ENCODE data around the gene S100A4. TPM values are rescaled to one million over a fixed set of nuclear protein-coding genes. Genes with fewer than 3 reads are reported as not detected.

Gene S100A4
- total RNA-seq, 1 donor: 63.0 TPM

DNA sequence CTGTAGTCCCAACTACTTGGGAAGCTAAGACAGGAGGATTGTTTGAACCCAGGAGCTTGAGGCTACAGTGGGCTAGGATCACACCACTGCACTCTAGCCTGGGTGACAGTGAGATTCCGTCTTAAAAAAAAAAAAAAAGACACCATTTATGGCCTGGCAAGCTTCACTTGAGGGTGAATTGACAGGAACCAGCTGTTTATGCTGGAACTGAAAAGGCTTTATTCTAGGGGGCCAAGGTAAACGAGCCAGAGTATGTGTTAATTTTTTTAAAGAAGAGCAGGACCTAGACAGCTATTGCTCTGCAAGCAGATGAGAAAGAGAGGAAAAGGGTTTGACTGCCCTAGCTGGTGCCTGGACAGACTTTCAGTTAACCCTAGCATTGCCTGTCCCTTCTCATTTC lies 46.9 kb downstream of the S100A4 start:
- no peaks in the 10 kb centered on the region for H3K79me2 ChIP-seq (ENCODE audit: insufficient read depth, low read length)
- no peaks in the 10 kb centered on the region for H3K36me3 ChIP-seq (ENCODE audit: insufficient read depth, low read length)
- H3K27ac ChIP-seq (ENCODE audit: low read depth, low read length): no peak overlapping the region
- no peaks in the 10 kb centered on the region for H3K9me3 ChIP-seq (ENCODE audit: low read depth, low read length)
- no peak overlapping the region for H2AFZ ChIP-seq (ENCODE audit: low read length)
- DNase-seq (ENCODE audit: insufficient read length, low spot score, missing footprints): no peak
- TF ChIP-seq CTCF (IDR thresholded peaks at IDR 0.05; ENCODE audit: extremely low read depth, low read depth, low read length): no peak
- no peak overlapping the region for H3K4me2 ChIP-seq (ENCODE audit: insufficient read depth, low read length)
- H3K4me1 ChIP-seq (ENCODE audit: insufficient read depth, low read length): no peaks in the 10 kb centered on the region
- no peak overlapping the region for H3K4me3 ChIP-seq (ENCODE audit: insufficient read depth, low read length)
- no peaks in the 10 kb centered on the region for H4K20me1 ChIP-seq (ENCODE audit: insufficient read depth, low read length)
- peaks cover 8% of the 10 kb centered on the region for H3K27me3 ChIP-seq (ENCODE audit: insufficient read depth, low read length)

GRCh38 chr1:153495536-153495935 lies 50.1 kb downstream of the S100A4 start:
- Histone ChIP-seq H3K79me2 (ENCODE audit: insufficient read depth, low read length) (no peaks in the 10 kb centered on the region), H2AFZ (ENCODE audit: low read length) (no peak overlapping the region), H3K36me3 (ENCODE audit: insufficient read depth, low read length) (no peaks in the 10 kb centered on the region), H3K4me1 (ENCODE audit: insufficient read depth, low read length) (peaks cover 10% of the 10 kb centered on the region), H3K4me2 (ENCODE audit: insufficient read depth, low read length) (no peak overlapping the region), H3K9me3 (ENCODE audit: low read depth, low read length) (no peaks in the 10 kb centered on the region), H3K27ac (ENCODE audit: low read depth, low read length) (no peak overlapping the region), H3K27me3 (ENCODE audit: insufficient read depth, low read length) (peaks cover 8% of the 10 kb centered on the region), H4K20me1 (ENCODE audit: insufficient read depth, low read length) (no peaks in the 10 kb centered on the region), H3K4me3 (ENCODE audit: insufficient read depth, low read length) (no peak overlapping the region)
- no peak for DNase-seq (ENCODE audit: insufficient read length, low spot score, missing footprints)
- TF ChIP-seq CTCF (IDR thresholded peaks at IDR 0.05; ENCODE audit: extremely low read depth, low read depth, low read length): no peak

DNA sequence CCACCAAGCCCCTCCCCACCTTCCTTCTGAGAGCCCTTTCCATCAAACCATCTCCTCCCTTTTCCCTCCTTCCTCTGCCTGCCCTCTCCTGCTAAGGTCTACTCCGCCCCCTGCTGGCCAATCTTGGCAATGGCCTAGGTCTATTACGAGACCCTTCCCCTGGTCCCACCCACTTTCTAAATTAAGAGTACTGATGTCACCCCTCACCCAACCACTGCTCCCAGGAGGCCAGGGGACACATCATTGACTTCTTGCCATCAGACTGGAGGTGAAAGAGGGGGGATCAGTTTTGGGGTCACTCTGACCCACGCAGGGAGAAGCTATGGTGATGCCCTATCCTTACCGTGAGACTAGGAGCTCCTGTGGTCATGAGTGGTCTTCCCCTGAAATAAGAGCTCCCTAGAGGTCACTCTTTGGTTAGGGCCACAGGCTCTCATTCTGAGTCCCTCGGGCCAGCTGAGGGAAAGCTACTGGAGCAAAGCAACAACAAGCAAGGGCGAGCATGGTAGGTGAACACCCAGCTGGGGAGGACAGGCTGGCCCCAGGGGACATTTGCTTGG lies 50.5 kb downstream of the S100A4 start:
- Histone ChIP-seq H4K20me1 (ENCODE audit: insufficient read depth, low read length) (peaks cover 1% of the 10 kb centered on the region), H3K4me1 (ENCODE audit: insufficient read depth, low read length) (peaks cover 14% of the 10 kb centered on the region), H3K36me3 (ENCODE audit: insufficient read depth, low read length) (no peaks in the 10 kb centered on the region), H3K4me2 (ENCODE audit: insufficient read depth, low read length) (no peak overlapping the region), H3K27ac (ENCODE audit: low read depth, low read length) (no peak overlapping the region), H3K79me2 (ENCODE audit: insufficient read depth, low read length) (no peaks in the 10 kb centered on the region), H3K9me3 (ENCODE audit: low read depth, low read length) (no peaks in the 10 kb centered on the region), H2AFZ (ENCODE audit: low read length) (no peak overlapping the region), H3K4me3 (ENCODE audit: insufficient read depth, low read length) (no peak overlapping the region), H3K27me3 (ENCODE audit: insufficient read depth, low read length) (peaks cover 8% of the 10 kb centered on the region)
- peak; percentile 98 for TF ChIP-seq CTCF (IDR thresholded peaks at IDR 0.05; ENCODE audit: extremely low read depth, low read depth, low read length)
- no peak for DNase-seq (ENCODE audit: insufficient read length, low spot score, missing footprints)

Other genes with a start within 250 kb of the S100A4 start
- not detected in 2 replicates for gene PGLYRP3, start 232.9 kb downstream of the S100A4 start, total RNA-seq
- gene PGLYRP4, start 197.0 kb downstream of the S100A4 start, total RNA-seq: not detected in 2 replicates
- gene S100A9, start 188.0 kb downstream of the S100A4 start, total RNA-seq: 0.36 and 0.59 TPM in 2 replicates
- not detected in 2 replicates for gene S100A12, start 170.2 kb downstream of the S100A4 start, total RNA-seq
- not detected in 2 replicates for gene S100A8, start 154.7 kb downstream of the S100A4 start, total RNA-seq
- not detected in 2 replicates for gene S100A7A, start 129.3 kb downstream of the S100A4 start, total RNA-seq
- gene S100A7, start 85.2 kb downstream of the S100A4 start, total RNA-seq: not detected in 2 replicates
- gene S100A6, start 9.8 kb downstream of the S100A4 start, total RNA-seq: 1,187 and 1,317 TPM in 2 replicates
- gene S100A5, start 4.9 kb downstream of the S100A4 start, total RNA-seq: not detected in 2 replicates
- 4.4 and 7.6 TPM in 2 replicates for gene S100A3, start 3.5 kb upstream of the S100A4 start, total RNA-seq
- gene S100A2, start 20.0 kb upstream of the S100A4 start, total RNA-seq: 1.8 and 2.1 TPM in 2 replicates
- gene S100A16, start 67.3 kb upstream of the S100A4 start, total RNA-seq: 160 and 190 TPM in 2 replicates
- 0.36 TPM in 1 of 2 replicates, not detected in the other for gene S100A14, start 70.5 kb upstream of the S100A4 start, total RNA-seq
- gene S100A13, start 81.7 kb upstream of the S100A4 start, total RNA-seq: 121 and 165 TPM in 2 replicates
- gene S100A1, start 82.6 kb upstream of the S100A4 start, total RNA-seq: 0.29 TPM in 1 of 2 replicates, not detected in the other
- 38.9 and 40.9 TPM in 2 replicates for gene CHTOP, start 88.3 kb upstream of the S100A4 start, total RNA-seq
- 53.6 TPM in 2 replicates for gene SNAPIN, start 112.9 kb upstream of the S100A4 start, total RNA-seq
- 130 and 142 TPM in 2 replicates for gene ILF2, start 125.2 kb upstream of the S100A4 start, total RNA-seq
- gene NPR1, start 132.9 kb upstream of the S100A4 start, total RNA-seq: under 0.01 TPM in 1 of 2 replicates, not detected in the other
- 42.4 and 42.7 TPM in 2 replicates for gene INTS3, start 182.2 kb upstream of the S100A4 start, total RNA-seq
- gene SLC27A3, start 229.6 kb upstream of the S100A4 start, total RNA-seq: 9.4 and 13.8 TPM in 2 replicates